ENCODE measurements around the gene PALMD.

DNA sequence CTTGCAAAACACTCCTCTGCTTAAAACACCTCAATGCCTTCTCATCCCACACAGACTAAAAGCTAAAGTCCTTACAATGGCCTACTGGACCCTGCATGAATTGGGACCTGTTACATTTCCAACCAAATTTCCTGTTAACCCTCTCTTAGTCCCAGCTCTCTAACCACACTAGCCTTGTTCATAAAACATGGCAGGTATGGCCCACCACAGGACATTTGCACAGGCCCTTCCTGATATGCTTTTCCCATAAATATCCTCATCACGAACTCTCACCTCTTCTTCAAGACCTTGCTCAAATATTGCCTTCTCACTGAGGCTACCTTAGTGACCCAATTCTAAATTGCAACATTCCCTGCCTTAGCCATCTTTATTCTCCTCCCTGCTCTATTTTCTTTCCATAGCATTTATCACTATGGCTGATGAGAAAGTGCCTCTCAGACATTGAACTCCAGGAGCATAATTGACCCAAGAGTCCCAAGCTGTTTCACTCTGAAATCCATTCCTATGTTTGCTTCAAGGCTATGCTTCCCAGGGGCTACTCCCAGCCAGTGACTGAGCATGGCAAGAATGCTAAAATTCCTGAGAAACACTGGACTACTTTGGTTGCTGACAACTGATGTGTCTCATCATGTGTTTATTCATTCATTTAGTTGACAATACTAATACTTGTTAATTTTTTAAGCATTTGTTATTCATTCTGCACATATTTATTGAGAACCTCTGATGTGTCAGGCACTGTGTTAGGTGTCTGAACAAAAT, 2.7 kb upstream of the PALMD start:
- no peak for TF ChIP-seq POLR2A (IDR thresholded peaks at IDR 0.05)
- TF ChIP-seq, protein P1, sequence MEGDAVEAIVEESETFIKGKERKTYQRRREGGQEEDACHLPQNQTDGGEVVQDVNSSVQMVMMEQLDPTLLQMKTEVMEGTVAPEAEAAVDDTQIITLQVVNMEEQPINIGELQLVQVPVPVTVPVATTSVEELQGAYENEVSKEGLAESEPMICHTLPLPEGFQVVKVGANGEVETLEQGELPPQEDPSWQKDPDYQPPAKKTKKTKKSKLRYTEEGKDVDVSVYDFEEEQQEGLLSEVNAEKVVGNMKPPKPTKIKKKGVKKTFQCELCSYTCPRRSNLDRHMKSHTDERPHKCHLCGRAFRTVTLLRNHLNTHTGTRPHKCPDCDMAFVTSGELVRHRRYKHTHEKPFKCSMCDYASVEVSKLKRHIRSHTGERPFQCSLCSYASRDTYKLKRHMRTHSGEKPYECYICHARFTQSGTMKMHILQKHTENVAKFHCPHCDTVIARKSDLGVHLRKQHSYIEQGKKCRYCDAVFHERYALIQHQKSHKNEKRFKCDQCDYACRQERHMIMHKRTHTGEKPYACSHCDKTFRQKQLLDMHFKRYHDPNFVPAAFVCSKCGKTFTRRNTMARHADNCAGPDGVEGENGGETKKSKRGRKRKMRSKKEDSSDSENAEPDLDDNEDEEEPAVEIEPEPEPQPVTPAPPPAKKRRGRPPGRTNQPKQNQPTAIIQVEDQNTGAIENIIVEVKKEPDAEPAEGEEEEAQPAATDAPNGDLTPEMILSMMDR (IDR thresholded peaks at IDR 0.05): no peak
